Panc1 (cell line): Measurements from ENCODE around the gene LGALS1. TPM values are rescaled to one million over a fixed set of nuclear protein-coding genes. Genes with fewer than 3 reads are reported as not detected.

ENCODE experiments used
- ATAC-seq: fragments of 200-7000 bp; cut with Tn5 transposase; 2 replicates; pipeline ENCODE4 v1.9.1; 2020; ENCODE audit warnings: mild to moderate bottlenecking, moderate library complexity
- BruUV-seq: library from RNA; stranded (reverse); fragments of 400-500 nt; replicated peaks from 2 replicates; lab custom pipeline; 2021; lab: Mats Ljungman, UMichigan
- CTCF ChIA-PET: fragments of 300-600 bp; sonication (Branson Sonifier 250); formaldehyde crosslinking; loops from one replicate; lab custom pipeline; 2022; ENCODE audit warnings: antibody characterized with exemption; lab: Charles Lee
- POLR2A ChIA-PET: fragments of 300-600 bp; sonication (Branson Sonifier 250); formaldehyde crosslinking; loops from one replicate; lab custom pipeline; 2022; ENCODE audit warnings: antibody characterized with exemption; lab: Charles Lee
- DNase-seq: peaks from one replicate; pipeline ENCODE4 v3.0.0-alpha.2; 2010; ENCODE audit warnings: low read depth, low spot score
- H3K27ac ChIP-seq: 2 replicates; pipeline ENCODE4 v1.5.1; 2011; ENCODE audit warnings: mild to moderate bottlenecking, low read length, inconsistent platforms
- H3K27me3 ChIP-seq: fragments of 200-500 bp; sonication (Bioruptor generic); 2 replicates; pipeline ENCODE4 v1.6.0; 2014; ENCODE audit warnings: low read length, inconsistent platforms; ENCODE audit not compliant: control insufficient read depth, insufficient read depth
- H3K36me3 ChIP-seq: fragments of 200-500 bp; sonication (Bioruptor generic); 2 replicates; pipeline ENCODE4 v1.5.1; 2014; ENCODE audit warnings: inconsistent platforms, mild to moderate bottlenecking, low read length, moderate library complexity; ENCODE audit not compliant: control insufficient read depth, insufficient read depth
- H3K4me1 ChIP-seq: 2 replicates; pipeline ENCODE4 v1.5.1; 2011; ENCODE audit warnings: inconsistent platforms, mild to moderate bottlenecking, low read length, moderate library complexity; ENCODE audit not compliant: control insufficient read depth, insufficient read depth
- H3K4me3 ChIP-seq, 2 experiments: 2 replicates each; pipeline ENCODE4 v1.5.1; 2011 to 2012; ENCODE audit warnings: low read depth in 2 of 2, low read length in 2 of 2, mild to moderate bottlenecking in 2 of 2, inconsistent platforms in 1 of 2, moderate library complexity in 1 of 2
- H3K9me3 ChIP-seq: fragments of 200-500 bp; sonication (Bioruptor generic); 2 replicates; pipeline ENCODE4 v1.5.1; 2014; ENCODE audit warnings: low read depth, mild to moderate bottlenecking, inconsistent platforms, low read length, moderate library complexity; ENCODE audit not compliant: control insufficient read depth, insufficient read depth
- CTCF ChIP-seq: fragments of 450-650 bp; IDR thresholded peaks from 2 replicates; pipeline ENCODE4 v1.5.1; 2017; ENCODE audit warnings: mild to moderate bottlenecking
- POLR2AphosphoS5 ChIP-seq: IDR thresholded peaks from 2 replicates; pipeline ENCODE4 v1.6.1; 2012; ENCODE audit warnings: mild to moderate bottlenecking, low read depth, low read length, moderate library complexity
- REST ChIP-seq, 2 experiments: IDR thresholded peaks; 2 replicates each; pipeline ENCODE4 v1.6.1; 2011 to 2012; ENCODE audit warnings: low read depth in 2 of 2, control low read depth in 1 of 2, low read length in 1 of 2, mild to moderate bottlenecking in 1 of 2, moderate library complexity in 1 of 2; ENCODE audit not compliant: insufficient read depth in 1 of 2
- SIN3A ChIP-seq: IDR thresholded peaks from 2 replicates; pipeline ENCODE4 v1.6.1; 2012; ENCODE audit warnings: low read depth, mild to moderate bottlenecking, low read length, moderate library complexity, borderline replicate concordance; ENCODE audit not compliant: insufficient read depth
- TCF7L2 ChIP-seq: IDR thresholded peaks from 2 replicates; pipeline ENCODE4 v1.6.1; 2011; ENCODE audit warnings: mild to moderate bottlenecking, low read depth, low read length, inconsistent platforms
- in situ Hi-C: cut with HindIII; loops from 2 replicates; pipeline ENCODE4 v1.10.0; 2016; ENCODE audit warnings: low sequenced_read_pairs, low pct_unique_long_range_greater_than_20kb
- intact Hi-C: fragments of 100-400 bp; cut with micrococcal nuclease; formaldehyde crosslinking; loops from one replicate; pipeline ENCODE4 v1.10.0; 2022; ENCODE audit not compliant: unreplicated experiment
- total RNA-seq: library from RNA; stranded (reverse); gene quantifications from one replicate; pipeline ENCODE4 v1.2.1, GENCODE V29; 2021; ENCODE audit not compliant: unreplicated experiment

Gene LGALS1
- total RNA-seq, 1 experiment from 2014 or later: 1,518 TPM

- BruUV-seq: no TSS peak
- POLR2A ChIA-PET: interaction anchor here (0.5 to 0.6 kb wide), 2 partner anchors 54 to 71 kb away, joined by 8 to 10 read pairs; no protein-coding TSS in a partner anchor
- in situ Hi-C loops: no loop called here
- Histone ChIP-seq H3K27me3 (no peaks in the 10 kb centered on the region), H3K4me3 (no peak overlapping the region), H3K27ac (no peak overlapping the region), H3K9me3 (no peaks in the 10 kb centered on the region), H3K4me1 (peaks cover 17% of the 10 kb centered on the region), H3K36me3 (no peaks in the 10 kb centered on the region)
- TF ChIP-seq POLR2AphosphoS5 (no peak), SIN3A (no peak), REST (IDR thresholded peaks at IDR 0.05; ENCODE audit: insufficient read depth in 1 of 2, low read depth in 2 of 2, low read length in 1 of 2) (no peak), CTCF (no peak), TCF7L2 (no peak)
- intact Hi-C loops: no loop called here
- CTCF ChIA-PET: interaction anchor here (2.1 kb wide), 1 partner anchor 19 kb away, joined by 11 read pairs; no protein-coding TSS in a partner anchor
- no peak for ATAC-seq
- no peak for DNase-seq
Measured at GRCh38 chr22:37662039-37662438, 13.4 kb upstream of the LGALS1 start.

- no peak for ATAC-seq
- no peak overlapping the region for H3K27ac ChIP-seq
- CTCF ChIA-PET: interaction anchor here (0.6 kb wide), 1 partner anchor 70 kb away, joined by 18 read pairs; no protein-coding TSS in a partner anchor
- TF ChIP-seq REST (IDR thresholded peaks at IDR 0.05; ENCODE audit: insufficient read depth in 1 of 2, low read depth in 2 of 2, low read length in 1 of 2) (no peak), SIN3A (no peak), TCF7L2 (no peak), CTCF (no peak), POLR2AphosphoS5 (no peak)
- H3K27me3 ChIP-seq: no peaks in the 10 kb centered on the region
- no TSS peak for BruUV-seq
- no peak for DNase-seq
- H3K36me3 ChIP-seq: no peaks in the 10 kb centered on the region
- no peaks in the 10 kb centered on the region for H3K9me3 ChIP-seq
- peaks cover 17% of the 10 kb centered on the region for H3K4me1 ChIP-seq
- no peak overlapping the region for H3K4me3 ChIP-seq
- in situ Hi-C loops: no loop called here
- POLR2A ChIA-PET: no interaction called here
- intact Hi-C loops: no loop called here
Measured at GRCh38 chr22:37663521-37664140, 11.8 kb upstream of the LGALS1 start.
